Measurements from ENCODE around the gene FDX1. TPM values are rescaled to one million over a fixed set of nuclear protein-coding genes. Genes with fewer than 3 reads are reported as not detected.
A peak's percentile ranks its signal among the peaks of the same experiment; 100 is the strongest.

Gene FDX1
- polyA plus RNA-seq, 1 donor from 2014 or later, result 14.3 TPM

GRCh38 chr11:110491577-110492320 is 62.0 kb downstream of the FDX1 start:
- no peak overlapping the region for H3K9ac ChIP-seq (ENCODE audit: low read length)
- H2AFZ ChIP-seq (ENCODE audit: low read depth, low read length), result no peak overlapping the region
- no peaks in the 10 kb centered on the region for H3K79me2 ChIP-seq (replicated peaks; ENCODE audit: insufficient read depth, low read length)
- no peak overlapping the region for H3K27ac ChIP-seq (ENCODE audit: low read length)
- no peaks in the 10 kb centered on the region for H3K36me3 ChIP-seq (ENCODE audit: insufficient read depth, low read length)
- no peaks in the 10 kb centered on the region for H3K9me3 ChIP-seq (ENCODE audit: low read length)
- no peaks in the 10 kb centered on the region for H3F3A ChIP-seq (ENCODE audit: insufficient read depth, low read length, poor library complexity, severe bottlenecking)
- TF ChIP-seq EZH2 (IDR thresholded peaks at IDR 0.05; ENCODE audit: borderline replicate concordance, insufficient read depth, low read length, poor library complexity, severe bottlenecking), result no peak
- no peak for TF ChIP-seq EP300 (conservative IDR thresholded peaks at IDR 0.05; ENCODE audit: poor library complexity, severe bottlenecking)
- TF ChIP-seq, protein P1, sequence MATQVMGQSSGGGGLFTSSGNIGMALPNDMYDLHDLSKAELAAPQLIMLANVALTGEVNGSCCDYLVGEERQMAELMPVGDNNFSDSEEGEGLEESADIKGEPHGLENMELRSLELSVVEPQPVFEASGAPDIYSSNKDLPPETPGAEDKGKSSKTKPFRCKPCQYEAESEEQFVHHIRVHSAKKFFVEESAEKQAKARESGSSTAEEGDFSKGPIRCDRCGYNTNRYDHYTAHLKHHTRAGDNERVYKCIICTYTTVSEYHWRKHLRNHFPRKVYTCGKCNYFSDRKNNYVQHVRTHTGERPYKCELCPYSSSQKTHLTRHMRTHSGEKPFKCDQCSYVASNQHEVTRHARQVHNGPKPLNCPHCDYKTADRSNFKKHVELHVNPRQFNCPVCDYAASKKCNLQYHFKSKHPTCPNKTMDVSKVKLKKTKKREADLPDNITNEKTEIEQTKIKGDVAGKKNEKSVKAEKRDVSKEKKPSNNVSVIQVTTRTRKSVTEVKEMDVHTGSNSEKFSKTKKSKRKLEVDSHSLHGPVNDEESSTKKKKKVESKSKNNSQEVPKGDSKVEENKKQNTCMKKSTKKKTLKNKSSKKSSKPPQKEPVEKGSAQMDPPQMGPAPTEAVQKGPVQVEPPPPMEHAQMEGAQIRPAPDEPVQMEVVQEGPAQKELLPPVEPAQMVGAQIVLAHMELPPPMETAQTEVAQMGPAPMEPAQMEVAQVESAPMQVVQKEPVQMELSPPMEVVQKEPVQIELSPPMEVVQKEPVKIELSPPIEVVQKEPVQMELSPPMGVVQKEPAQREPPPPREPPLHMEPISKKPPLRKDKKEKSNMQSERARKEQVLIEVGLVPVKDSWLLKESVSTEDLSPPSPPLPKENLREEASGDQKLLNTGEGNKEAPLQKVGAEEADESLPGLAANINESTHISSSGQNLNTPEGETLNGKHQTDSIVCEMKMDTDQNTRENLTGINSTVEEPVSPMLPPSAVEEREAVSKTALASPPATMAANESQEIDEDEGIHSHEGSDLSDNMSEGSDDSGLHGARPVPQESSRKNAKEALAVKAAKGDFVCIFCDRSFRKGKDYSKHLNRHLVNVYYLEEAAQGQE (IDR thresholded peaks at IDR 0.05; ENCODE audit: borderline replicate concordance), result no peak
- TF ChIP-seq TAF1 (IDR thresholded peaks at IDR 0.05; ENCODE audit: low read depth), result no peak
- no peak for TF ChIP-seq POLR2AphosphoS5 (IDR thresholded peaks at IDR 0.05)
- no peak for TF ChIP-seq MXI1 (conservative IDR thresholded peaks at IDR 0.05; ENCODE audit: poor library complexity, severe bottlenecking)
- TF ChIP-seq, protein P2, sequence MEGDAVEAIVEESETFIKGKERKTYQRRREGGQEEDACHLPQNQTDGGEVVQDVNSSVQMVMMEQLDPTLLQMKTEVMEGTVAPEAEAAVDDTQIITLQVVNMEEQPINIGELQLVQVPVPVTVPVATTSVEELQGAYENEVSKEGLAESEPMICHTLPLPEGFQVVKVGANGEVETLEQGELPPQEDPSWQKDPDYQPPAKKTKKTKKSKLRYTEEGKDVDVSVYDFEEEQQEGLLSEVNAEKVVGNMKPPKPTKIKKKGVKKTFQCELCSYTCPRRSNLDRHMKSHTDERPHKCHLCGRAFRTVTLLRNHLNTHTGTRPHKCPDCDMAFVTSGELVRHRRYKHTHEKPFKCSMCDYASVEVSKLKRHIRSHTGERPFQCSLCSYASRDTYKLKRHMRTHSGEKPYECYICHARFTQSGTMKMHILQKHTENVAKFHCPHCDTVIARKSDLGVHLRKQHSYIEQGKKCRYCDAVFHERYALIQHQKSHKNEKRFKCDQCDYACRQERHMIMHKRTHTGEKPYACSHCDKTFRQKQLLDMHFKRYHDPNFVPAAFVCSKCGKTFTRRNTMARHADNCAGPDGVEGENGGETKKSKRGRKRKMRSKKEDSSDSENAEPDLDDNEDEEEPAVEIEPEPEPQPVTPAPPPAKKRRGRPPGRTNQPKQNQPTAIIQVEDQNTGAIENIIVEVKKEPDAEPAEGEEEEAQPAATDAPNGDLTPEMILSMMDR (IDR thresholded peaks at IDR 0.05; ENCODE audit: poor library complexity, severe bottlenecking), result no peak
- TF ChIP-seq SMC3 (conservative IDR thresholded peaks at IDR 0.05; ENCODE audit: poor library complexity), result no peak
- TF ChIP-seq RAD21 (conservative IDR thresholded peaks at IDR 0.05), result no peak
- H3K4me2 ChIP-seq (ENCODE audit: low read length), result no peak overlapping the region
- H4K20me1 ChIP-seq (ENCODE audit: insufficient read depth), result no peaks in the 10 kb centered on the region
- no peaks in the 10 kb centered on the region for H3K9me2 ChIP-seq (ENCODE audit: insufficient read depth, low read length)
- no peak overlapping the region for H3K4me3 ChIP-seq (ENCODE audit: low read length)
- H3K27me3 ChIP-seq (ENCODE audit: insufficient read depth, low read depth, low read length), result no peaks in the 10 kb centered on the region

DNA sequence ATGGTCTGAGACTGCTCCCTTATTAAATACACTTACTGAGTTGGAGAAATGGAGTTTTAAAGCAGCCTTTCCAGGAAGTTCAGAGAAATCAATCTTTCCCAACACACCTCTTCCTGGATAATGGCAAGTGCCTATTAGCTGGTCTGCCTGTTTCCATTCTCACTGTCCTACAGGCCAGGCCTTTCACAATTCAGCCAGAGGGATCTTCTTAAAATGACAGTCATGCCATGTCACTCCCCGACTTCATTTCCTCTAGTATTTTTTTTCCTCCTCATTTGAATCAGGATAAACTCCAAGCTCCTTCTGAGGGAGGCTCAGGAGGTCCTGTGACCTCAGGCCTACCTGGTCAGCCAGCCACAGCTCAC is 62.6 kb downstream of the FDX1 start:
- Histone ChIP-seq H3K27ac (ENCODE audit: low read length) (no peak overlapping the region), H3K4me3 (ENCODE audit: low read length) (no peak overlapping the region), H3K4me2 (ENCODE audit: low read length) (no peak overlapping the region), H3K79me2 (replicated peaks; ENCODE audit: insufficient read depth, low read length) (no peaks in the 10 kb centered on the region), H2AFZ (ENCODE audit: low read depth, low read length) (no peak overlapping the region), H3K9ac (ENCODE audit: low read length) (no peak overlapping the region), H3K9me2 (ENCODE audit: insufficient read depth, low read length) (no peaks in the 10 kb centered on the region), H3K27me3 (ENCODE audit: insufficient read depth, low read depth, low read length) (no peaks in the 10 kb centered on the region), H3K9me3 (ENCODE audit: low read length) (no peaks in the 10 kb centered on the region), H3F3A (ENCODE audit: insufficient read depth, low read length, poor library complexity, severe bottlenecking) (no peaks in the 10 kb centered on the region), H3K36me3 (ENCODE audit: insufficient read depth, low read length) (no peaks in the 10 kb centered on the region), H4K20me1 (ENCODE audit: insufficient read depth) (no peaks in the 10 kb centered on the region)
- TF ChIP-seq TAF1 (IDR thresholded peaks at IDR 0.05; ENCODE audit: low read depth), result no peak
- no peak for TF ChIP-seq EZH2 (IDR thresholded peaks at IDR 0.05; ENCODE audit: borderline replicate concordance, insufficient read depth, low read length, poor library complexity, severe bottlenecking)
- TF ChIP-seq, protein P1 (IDR thresholded peaks at IDR 0.05; ENCODE audit: borderline replicate concordance), result peak; percentile 45
- TF ChIP-seq POLR2AphosphoS5 (IDR thresholded peaks at IDR 0.05), result no peak
- TF ChIP-seq, protein P2 (IDR thresholded peaks at IDR 0.05; ENCODE audit: poor library complexity, severe bottlenecking), result no peak

Data from neural cell (in vitro differentiated cells).